ENCODE measurements around the gene AGK.

DNA sequence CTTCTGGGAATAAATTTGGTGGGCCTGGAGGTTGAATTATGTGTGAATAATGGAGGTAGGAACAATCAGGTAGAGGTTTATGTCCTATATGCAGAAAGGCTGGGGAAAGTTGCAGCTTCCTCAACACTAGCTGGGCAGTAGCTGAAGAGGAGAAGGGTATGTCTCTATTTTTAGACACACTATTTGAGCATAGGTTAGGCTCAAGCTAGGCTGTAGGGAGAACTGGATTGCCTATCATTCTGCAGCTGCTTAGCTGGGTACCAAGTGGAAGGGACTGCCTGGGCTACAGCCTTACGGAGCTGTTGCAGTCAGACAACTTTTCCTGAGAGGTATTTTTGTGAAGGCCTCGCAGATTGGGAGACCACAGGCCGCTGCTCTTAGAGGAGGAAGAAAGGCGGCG lies 82.9 kb downstream of the AGK start:
- TF ChIP-seq, protein P1, sequence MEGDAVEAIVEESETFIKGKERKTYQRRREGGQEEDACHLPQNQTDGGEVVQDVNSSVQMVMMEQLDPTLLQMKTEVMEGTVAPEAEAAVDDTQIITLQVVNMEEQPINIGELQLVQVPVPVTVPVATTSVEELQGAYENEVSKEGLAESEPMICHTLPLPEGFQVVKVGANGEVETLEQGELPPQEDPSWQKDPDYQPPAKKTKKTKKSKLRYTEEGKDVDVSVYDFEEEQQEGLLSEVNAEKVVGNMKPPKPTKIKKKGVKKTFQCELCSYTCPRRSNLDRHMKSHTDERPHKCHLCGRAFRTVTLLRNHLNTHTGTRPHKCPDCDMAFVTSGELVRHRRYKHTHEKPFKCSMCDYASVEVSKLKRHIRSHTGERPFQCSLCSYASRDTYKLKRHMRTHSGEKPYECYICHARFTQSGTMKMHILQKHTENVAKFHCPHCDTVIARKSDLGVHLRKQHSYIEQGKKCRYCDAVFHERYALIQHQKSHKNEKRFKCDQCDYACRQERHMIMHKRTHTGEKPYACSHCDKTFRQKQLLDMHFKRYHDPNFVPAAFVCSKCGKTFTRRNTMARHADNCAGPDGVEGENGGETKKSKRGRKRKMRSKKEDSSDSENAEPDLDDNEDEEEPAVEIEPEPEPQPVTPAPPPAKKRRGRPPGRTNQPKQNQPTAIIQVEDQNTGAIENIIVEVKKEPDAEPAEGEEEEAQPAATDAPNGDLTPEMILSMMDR (IDR thresholded peaks at IDR 0.05; ENCODE audit: insufficient read depth, low read depth, low read length), result no peak
- no peak for TF ChIP-seq EZH2 (IDR thresholded peaks at IDR 0.05; ENCODE audit: insufficient read depth, low read length)
